Stimulated activated CD8-positive, alpha-beta memory T cell treated with anti-CD3 and anti-CD28 coated beads, Interleukin-12 subunit alpha, Interleukin-12 subunit beta, amount 100 ng/mL, for 24 hours (primary cell): ENCODE measurements around the gene LEKR1.
"Not testable (repeated sequence)": the region's sequence is repeated elsewhere in the genome, so short reads cannot be mapped to it uniquely, and the experiment has no call there.

ENCODE experiments used
- DNase-seq: peaks from one replicate; pipeline ENCODE4 v3.0.0-alpha.2; 2020; ENCODE audit errors: extremely low read depth

Gene LEKR1

DNA sequence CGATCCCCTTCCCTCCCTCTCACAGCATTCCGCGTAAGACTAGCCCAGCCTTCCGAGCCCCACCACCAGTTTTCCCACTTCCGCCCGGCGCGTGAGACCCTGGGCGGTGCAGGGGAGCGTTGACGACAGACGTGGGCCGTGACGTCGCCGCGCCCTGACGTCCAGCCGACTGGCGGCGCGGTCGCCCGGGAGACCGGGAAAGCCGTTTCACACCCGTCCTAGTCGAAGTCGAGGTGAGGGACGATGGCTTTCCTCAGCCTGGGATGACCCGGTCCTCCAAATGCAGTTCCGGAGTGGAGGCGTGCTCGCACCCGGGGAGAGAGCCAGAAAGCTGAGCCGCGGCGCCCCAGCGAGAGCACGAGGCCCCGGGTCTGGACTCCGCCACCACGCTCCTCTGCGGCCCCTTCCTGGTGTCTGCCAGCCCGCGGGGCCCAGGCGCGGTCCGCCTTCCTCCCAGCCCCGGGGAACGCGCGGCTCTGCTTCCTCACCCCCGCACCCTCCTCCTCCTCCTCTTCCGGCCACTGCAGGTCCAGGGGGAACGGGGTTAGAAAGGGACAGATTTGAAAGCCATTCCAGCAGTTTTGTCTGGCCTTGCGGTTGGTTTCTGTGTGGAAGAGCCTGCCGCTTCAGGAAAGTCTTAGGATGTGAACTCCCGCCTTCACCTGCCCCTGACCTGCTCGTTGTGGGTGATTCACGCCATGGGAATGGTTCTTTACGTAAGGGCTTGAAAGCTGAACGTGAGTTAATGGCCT, at the start of gene LEKR1:
TSS of gene LEKR1 (plus strand) at position 210 of the 752 bp plus-strand sequence. CDS start 2,977 bp downstream, outside the sequence.
- peak; percentile 51 for DNase-seq

DNA sequence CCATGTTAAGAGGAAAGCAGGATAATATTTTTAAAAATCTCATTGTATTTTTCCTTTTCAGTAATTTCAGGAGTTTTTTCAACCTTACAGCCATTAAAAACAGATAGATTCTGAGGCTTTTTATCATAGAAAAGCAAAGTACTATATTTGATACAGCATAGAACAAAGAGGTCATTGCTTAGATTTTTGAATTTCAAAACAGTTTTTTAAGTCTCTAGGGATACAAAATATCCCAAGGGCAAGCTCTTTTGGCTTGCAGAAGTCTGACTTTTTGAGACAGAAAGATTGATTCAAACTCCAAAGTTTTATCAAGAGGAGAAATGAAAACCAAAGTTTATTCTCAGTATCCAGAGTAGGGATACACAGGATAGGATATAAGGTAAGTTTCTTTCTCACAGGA, 49.3 kb upstream of the LEKR1 start:
- no peak for DNase-seq

DNA sequence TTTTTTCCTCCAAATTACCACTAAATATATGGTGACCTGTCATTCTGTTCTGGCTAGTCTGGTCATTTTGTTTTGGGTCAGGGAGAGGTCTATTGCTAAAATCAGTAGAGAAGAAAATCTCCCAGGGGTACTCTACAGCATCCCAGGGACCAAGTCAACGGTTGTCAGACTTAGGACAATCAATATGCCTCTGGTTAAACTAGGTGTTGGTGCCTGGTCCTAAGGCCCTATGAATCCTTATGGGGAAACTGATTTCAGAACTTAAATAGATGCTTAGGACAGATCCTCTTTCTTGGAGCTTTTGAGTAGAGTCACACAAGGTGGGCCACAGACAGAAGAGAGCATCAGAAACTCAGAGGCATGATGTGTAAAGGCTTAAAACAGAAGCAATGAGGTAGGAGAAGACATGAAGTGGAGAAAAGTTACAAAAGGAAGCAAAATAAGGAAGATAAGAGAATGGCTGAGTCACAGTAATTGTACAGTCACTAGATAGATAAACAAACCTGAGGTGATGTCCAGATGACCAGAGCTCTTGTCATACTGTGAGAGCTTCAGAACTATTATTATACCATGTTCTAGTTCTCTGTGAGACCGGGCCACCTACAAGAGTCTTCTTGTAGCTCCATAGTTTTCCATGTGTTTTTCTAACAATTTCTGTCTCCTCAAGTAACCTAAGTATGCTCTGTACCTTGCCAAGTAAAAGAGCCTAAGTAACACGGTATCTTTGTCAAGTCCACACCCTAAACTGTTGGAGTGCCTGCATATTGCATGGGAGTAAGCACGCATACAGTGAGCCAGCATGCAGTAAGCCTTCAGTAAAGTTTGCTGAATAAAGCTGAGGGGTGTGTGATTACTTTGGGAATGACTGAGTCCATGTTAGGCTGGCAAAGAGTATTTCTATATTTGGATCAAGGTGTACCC, 44.6 kb upstream of the LEKR1 start:
- DNase-seq = no peak

DNA sequence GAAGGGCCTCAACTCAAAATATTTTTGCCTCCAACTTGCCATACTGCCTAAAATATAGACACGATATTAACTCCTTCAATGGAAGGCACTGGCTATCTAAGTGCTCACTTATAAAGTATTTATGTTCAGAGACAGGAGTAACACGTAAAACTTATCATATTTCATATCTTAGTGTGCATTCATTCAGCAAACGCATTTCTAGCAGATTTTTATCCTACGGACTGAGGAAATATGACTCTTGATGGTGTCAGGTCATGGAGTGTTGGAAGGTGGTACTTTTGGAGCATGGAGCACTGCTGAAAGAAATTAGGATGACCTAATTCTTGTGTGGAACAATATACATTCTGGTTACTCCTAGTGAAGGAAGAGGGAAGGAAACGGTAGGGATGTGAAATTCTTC, 43.8 kb upstream of the LEKR1 start:
- no peak for DNase-seq

DNA sequence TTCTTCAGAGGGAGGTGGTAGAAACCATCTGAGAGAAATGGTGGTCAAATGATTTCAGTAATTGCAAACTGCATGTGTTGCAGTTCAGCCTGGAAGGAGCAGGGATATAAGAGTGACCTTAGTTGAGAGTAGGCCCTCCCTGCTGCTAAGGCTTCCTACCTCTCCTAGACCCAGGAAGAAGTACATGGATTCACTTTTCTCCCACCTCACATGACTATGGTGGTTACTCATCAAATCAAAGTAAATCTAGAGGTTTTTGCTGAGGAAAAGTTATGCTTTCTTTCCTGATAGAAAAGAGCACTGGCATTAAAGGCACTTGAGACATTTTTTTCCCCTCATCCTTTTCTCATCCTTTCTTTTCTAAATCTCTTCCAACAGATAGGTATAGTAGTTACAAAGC, 43.2 kb upstream of the LEKR1 start:
- DNase-seq = no peak

DNA sequence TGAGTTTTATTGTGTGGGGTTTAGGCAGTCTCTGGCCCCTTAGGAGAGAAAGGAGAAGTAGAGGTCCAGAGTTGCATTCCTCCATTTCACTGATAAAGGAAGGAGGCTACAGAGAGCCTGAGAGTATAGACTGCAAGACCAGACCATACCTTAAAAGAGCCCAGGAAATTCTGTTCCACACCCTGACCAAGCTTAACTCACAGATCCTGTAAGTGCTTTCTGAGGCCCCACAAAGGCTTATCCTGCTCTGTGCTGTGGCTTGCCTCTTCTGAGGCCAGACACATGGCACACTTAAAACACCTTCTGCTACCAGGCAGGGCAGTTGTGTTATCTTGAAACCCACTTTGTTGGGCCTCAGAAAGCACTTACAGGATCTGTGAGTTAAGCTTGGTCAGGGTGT, 39.2 kb upstream of the LEKR1 start:
- DNase-seq = no peak

DNA sequence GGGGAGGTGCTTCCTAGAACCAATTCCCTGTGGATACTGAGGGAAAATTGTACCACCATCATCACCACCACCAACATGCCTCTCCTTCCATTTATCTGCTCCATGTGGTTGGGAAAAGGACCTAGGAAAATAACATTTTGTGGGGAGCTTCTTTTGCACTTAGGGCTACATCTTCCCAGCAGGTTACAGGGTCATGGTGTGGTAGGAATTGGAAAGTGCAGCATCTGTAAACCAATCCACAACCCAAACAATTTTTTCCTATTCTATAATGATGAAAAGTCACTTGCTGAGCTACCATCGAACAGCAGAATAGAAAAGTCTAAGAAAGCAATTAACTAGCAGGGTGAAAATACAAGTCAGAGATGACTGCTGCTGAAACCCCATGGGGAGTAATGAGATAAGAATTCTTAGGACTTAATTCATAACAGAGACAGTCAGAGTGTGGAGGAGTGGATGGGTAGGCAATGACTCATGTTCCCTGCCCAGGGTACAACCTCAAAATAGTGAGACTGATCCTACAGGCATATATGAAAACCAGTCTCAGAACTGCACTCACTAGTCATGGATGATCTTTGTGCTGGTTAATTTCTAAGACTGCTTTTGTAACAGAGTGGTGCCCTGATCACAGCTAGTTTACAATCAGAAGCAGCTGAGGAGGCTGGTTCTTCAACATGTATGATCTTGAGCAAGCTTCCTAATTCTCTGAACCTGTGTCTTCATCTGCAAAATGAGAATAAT, 38.1 kb upstream of the LEKR1 start:
- DNase-seq = peak; percentile 1

DNA sequence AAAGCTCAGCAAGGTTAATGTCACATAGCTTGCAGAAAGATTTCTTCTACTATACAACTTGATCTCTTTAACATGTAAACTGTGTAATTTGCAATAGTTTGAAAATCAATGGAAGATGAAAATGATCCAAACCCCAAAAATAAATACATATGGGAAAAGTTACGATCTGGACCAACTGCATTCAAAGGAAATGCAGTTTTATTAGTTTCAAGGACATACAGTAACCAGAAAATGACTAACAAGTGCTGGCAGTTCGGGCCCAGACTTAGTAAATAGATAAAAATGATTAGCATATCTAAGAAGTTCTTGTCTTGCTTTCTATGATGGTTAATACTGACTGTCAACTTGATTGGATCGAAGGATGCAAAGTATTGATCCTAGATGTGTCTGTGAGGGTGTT, 37.3 kb upstream of the LEKR1 start:
- DNase-seq = no peak

DNA sequence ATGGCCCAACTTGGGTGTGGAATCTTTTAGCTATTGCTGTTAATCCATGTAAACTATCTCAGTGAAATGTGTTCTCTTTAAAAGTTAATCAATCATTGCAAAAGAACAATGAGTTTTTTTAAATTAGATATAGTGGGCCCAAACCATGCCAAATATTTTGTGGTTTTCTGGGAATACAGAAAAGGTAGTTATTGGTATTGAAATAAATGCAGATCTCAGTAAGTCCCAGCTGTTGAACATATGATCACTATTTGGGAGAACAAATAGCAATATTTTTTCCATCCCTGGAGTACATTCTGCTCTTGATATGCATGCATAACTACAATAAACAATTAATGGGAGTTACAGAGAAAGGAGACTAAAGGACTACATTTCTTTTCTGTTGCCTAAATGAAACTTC, 36.0 kb upstream of the LEKR1 start:
- DNase-seq = no peak

DNA sequence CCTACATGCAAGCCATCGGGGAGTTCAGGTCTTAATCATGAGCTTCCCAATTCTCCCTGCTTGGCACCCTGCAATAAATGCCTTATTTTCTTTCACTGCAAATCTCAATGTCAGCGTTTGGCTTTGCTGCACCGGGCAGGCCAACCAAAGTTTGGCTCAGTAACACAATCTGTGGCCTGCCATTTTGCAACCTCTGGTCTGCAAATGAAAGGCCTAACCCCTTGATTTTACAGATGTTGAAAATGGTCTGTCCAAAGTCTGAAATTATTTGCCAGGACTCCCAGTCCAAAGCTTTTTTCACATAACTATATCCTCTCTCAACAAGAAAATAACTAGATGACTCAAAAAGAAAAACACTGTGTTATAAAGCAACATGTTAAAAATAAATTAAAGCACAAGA, 34.0 kb upstream of the LEKR1 start:
- DNase-seq = no peak

DNA sequence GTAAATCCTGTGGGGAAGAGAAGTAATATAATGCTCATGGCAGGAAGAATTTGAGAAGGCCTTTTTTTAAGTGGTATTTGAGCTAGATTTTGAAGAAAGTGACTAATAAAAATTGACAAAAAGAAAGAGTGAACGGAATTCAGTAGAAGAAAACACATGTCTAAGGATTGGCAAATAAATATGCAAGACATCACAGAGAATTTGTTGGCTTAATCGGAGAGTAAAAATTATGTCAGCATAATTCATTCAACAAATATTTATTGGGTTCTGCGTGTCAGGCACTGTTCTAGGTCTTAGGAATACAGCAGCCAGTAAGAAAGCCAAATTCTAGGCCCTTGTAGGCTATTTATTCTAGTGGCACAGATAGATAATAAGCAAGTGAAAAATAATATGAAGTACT, 33.6 kb upstream of the LEKR1 start:
- no peak for DNase-seq

DNA sequence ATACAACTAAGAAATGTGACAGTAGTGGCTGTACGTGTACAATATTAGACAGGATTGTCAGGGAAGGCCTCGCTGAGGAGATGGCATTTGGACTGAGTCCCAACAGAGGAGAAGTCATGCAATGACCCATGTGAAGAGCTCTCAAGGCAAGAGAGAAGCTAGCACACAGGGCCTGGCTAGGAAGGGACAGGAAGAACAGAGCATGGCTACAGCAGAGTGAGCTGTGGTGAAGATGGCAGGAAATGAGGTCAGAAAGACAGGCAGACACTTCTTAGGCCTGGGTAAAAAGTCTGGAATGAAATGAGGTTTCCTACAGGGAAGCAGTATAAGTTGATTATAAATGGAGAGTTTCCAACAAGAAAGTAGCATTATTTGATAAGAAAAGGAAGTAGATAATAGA, 33.2 kb upstream of the LEKR1 start:
- no peak for DNase-seq

DNA sequence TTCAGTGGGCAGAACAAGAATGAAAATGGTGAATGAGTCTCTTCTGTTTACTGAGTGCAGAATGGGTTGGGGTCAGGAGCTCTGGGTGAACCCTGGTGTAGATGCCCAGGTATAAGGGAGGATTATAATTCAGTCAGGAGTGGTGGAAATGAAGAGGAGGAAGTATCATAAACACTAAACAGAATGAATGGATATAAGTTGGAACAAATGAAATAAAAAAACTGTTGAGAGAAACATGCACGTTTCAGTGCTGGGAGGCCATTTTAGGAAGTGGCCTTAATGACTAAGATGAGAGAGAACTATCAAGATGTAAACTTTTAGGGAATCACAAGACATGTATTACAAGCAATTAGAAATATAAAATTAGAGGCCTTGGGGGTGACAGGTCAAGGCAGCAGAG, 32.8 kb upstream of the LEKR1 start:
- no peak for DNase-seq

DNA sequence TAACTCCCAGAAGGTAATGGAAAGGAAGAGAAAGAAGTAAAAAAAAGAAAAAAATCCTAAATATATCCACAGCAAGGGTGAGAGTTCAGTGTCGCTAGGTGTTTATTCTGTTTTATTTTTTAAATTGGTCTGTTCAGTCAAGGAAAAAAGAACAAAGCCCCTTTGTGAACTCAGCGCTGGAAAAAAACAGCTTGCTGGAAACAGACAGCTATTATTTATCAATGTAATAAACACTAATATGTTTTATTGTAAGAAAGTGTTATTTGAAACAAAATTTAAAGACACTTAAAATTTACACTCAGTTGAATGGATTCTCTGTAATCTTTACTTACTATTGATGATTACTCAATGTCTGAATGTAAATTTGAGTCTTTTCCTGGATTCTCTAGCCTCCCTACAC, 32.3 kb upstream of the LEKR1 start:
- no peak for DNase-seq

DNA sequence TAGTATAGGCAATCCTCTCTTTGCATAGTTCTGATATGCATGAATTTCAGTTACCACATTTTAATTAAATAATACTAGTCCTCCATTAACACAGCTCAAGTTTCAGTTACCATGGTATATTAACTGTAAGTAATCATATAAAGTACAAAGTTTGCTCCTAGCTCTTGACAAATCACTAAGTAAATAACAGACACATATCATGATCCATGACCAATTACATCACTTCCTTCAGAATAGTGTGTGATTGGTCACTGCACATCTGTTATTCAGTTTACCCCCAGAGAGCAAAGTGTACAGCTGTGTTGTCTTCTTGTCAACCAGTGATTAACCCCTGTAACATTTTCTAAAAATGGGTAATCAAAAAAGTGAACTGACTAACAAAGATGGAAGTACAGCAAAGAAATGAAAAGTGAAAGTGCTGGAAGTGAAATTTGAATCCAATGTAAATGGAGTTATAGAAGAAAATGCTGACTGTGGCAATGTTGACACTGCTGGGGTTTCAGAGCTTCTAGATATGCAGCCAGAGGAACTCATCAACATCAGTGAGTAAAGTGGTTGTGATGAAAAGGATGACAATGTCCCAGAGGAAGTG, 30.2 kb upstream of the LEKR1 start:
- no peak for DNase-seq

DNA sequence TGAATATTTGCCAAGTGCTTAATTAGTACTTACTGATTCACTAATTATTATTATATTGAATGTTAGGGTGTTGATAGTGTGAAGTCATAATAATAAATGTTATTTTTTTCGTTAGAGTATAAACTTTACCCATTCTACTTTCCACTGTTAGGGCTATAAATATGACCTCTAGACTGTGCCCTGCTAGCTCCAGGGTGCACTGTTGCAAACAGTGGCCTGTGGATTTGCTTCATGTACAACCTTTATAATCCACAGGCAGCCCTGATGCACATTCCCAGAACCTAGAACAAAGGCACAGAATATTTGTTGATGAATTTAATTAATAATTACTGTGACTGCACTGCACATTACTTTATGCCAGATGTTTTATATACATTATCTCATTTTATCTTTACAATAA, 28.8 kb upstream of the LEKR1 start:
- no peak for DNase-seq

DNA sequence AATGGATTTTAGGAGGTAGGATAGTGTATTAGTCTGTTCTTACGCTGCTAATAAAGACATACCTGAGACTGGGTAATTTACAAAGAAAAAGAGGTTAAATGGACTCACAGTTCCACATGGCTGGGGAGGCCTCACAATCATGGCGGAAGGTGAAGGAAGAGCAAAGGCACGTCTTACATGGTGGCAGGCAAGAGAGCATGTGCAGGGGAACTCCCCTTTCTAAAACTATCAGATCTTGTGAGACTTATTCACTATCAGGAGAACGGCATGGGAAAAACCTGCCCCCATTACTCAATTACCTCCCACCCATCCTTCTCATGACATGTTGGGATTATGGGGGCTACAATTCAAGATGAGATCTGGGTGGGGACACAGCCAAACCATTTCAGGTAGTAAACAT, 25.9 kb upstream of the LEKR1 start:
- DNase-seq = not testable (repeated sequence)

DNA sequence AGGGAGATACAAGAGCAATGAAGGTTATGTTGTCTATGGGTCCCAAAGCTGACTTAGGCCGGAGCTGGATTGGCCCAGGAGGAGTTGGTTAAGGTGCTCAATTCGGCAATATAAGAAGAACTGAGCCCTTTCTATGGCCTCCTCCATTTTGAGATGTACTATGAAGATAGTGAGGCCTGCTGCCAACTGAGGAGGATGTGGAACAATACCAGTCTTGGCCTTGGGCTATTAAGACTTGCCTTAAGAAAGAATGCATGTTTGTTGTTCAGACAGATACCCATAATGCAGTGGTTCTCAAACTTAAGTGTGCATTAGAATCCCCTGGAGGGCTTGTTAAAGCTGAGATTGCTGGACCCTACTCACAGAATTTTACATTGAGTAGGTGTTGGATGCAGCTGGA, 24.4 kb upstream of the LEKR1 start:
- no peak for DNase-seq

DNA sequence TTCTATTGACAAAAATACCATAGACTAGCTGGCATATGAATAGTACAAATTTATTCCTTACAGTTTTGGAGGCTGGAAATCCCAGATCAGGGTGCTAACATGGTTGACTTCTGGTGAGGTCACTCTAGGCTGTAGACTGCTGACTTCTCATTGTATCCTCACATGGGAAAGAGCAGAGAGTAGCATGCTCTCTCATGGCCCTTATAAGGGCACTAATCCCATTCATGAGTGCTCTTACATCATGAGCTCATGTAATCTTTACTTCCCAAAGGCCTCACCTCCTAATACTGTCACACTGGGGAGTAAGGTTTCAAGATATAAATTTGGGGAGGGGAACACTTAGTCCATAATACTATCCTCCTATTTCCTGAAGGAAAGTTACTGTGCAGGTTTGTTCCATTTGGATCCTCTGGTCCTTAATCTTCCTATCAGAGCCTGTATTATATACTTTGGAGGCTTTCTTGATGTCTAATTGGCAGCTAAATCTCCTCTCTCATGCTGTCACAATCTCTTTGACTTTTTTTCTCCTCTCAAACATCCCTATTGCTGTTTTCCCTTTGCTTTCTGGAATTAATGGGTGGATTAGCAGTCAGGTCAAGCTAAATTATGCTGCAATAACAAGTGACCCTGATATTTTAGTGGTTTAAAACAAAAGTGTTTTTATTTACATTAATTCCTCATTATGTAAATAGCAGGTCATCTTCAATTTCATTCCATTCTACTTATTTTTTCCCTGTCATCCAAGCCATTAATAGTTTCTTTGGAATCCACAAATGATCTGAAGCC, 23.1 kb upstream of the LEKR1 start:
- no peak for DNase-seq

DNA sequence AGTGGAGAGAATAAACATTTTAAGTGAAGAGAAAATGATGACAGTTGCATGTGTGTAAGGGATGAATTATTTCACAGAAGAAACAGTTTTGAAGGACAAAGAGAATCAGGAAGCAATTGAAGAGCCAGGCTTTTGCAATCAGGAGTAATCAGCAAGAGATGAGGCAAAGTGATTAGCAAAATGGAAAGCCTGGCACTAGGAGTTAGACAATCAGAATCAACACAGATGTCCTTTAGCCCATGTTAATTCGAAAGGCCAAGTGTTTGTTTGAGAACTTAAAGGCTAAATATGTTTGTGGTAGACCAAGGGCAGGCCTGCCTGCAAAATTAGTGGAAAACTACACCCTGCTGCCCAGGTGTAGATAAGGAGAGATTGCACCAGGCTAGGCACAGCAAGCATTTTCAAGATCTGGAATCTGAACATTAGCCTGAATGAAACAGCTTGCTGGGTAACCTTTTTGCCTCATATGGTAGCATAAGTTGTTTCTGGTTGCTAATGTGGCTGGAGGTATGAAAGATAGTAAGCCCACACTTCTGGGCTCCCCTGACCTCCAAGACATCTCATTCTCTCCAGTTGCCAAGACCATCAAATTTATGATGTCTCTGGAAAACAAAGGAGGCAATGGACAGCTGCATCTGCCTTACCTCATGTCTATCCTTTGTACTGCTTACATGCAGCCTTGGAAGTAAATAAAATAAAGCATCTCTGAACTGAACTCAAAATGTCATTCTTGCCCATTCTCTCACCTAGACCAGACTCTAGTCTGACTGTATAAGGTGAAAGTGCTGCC, 22.0 kb upstream of the LEKR1 start:
- DNase-seq = no peak
